HepG2 (cell line): ENCODE measurements around the gene TSKU. TPM values are rescaled to one million over a fixed set of nuclear protein-coding genes. Genes with fewer than 3 reads are reported as not detected.

Experiments used
- FOXP1 ChIP-seq, 2 experiments: fragments of 450-650 bp in 1 of 2; IDR thresholded peaks; 2 replicates each; pipeline ENCODE4 v1.6.1; 2017 to 2018; ENCODE audit warnings: antibody characterized with exemption in 1 of 2
- GABPA ChIP-seq, 2 experiments: IDR thresholded peaks; 2 replicates each; pipeline ENCODE4 v1.6.1; 2011 to 2016; ENCODE audit warnings: low read depth in 2 of 2, low read length in 1 of 2, missing biosample characterization in 1 of 2, missing genetic modification characterization in 1 of 2
- GABPB1 ChIP-seq: IDR thresholded peaks from 2 replicates; pipeline ENCODE4 v1.6.1; 2016; ENCODE audit warnings: mild to moderate bottlenecking, missing genetic modification reagents, moderate library complexity, missing compliant biosample characterization
- HOXA3 ChIP-seq: sonication (generic); formaldehyde crosslinking; IDR thresholded peaks from 2 replicates; pipeline ENCODE4 v1.5.0; 2020; ENCODE audit warnings: missing genetic modification reagents
- KLF11 ChIP-seq: IDR thresholded peaks from 2 replicates; pipeline ENCODE4 v1.6.1; 2016; ENCODE audit warnings: missing compliant biosample characterization
- KLF12 ChIP-seq: sonication (generic); formaldehyde crosslinking; IDR thresholded peaks from 2 replicates; pipeline ENCODE4 v1.4.0; 2020; ENCODE audit warnings: missing genetic modification reagents, borderline replicate concordance
- MAX ChIP-seq: IDR thresholded peaks from 2 replicates; pipeline ENCODE4 v1.6.1; 2012; ENCODE audit warnings: inconsistent platforms
- MED13 ChIP-seq: sonication (generic); formaldehyde crosslinking; IDR thresholded peaks from 2 replicates; pipeline ENCODE4 v1.5.0; 2020; ENCODE audit warnings: missing genetic modification reagents
- MYC ChIP-seq: sonication (generic); formaldehyde crosslinking; IDR thresholded peaks from 2 replicates; pipeline ENCODE4 v1.9.0; 2021; ENCODE audit warnings: missing genetic modification reagents, borderline replicate concordance
- POLR2G ChIP-seq: fragments of 200-400 bp; formaldehyde crosslinking; IDR thresholded peaks from 2 replicates; pipeline ENCODE4 v1.6.1; 2018; ENCODE audit warnings: mild to moderate bottlenecking, low read depth, low read length, moderate library complexity
- RARA ChIP-seq: IDR thresholded peaks from 2 replicates; pipeline ENCODE4 v1.6.1; 2016; ENCODE audit warnings: missing genetic modification reagents, missing compliant biosample characterization
- SOX5 ChIP-seq: IDR thresholded peaks from 2 replicates; pipeline ENCODE4 v1.6.1; 2016; ENCODE audit warnings: borderline replicate concordance
- TARDBP ChIP-seq: sonication (generic); formaldehyde crosslinking; IDR thresholded peaks from 2 replicates; pipeline ENCODE4 v1.8.0; 2022; ENCODE audit warnings: mild to moderate bottlenecking, missing genetic modification reagents
- THAP9 ChIP-seq: sonication (generic); formaldehyde crosslinking; IDR thresholded peaks from 2 replicates; pipeline ENCODE4; 2020; ENCODE audit warnings: missing genetic modification reagents, mild to moderate bottlenecking, borderline replicate concordance
- ZBTB21 ChIP-seq: sonication (generic); formaldehyde crosslinking; IDR thresholded peaks from 2 replicates; pipeline ENCODE4 v1.4.0; 2020; ENCODE audit warnings: missing genetic modification reagents
- ZBTB25 ChIP-seq: IDR thresholded peaks from 2 replicates; pipeline ENCODE4 v1.6.1; 2018; ENCODE audit warnings: missing genetic modification reagents
- ZFX ChIP-seq: sonication (generic); formaldehyde crosslinking; IDR thresholded peaks from 2 replicates; pipeline ENCODE4 v1.4.0; 2020; ENCODE audit warnings: mild to moderate bottlenecking, low read depth, missing genetic modification reagents, moderate library complexity
- ZFY ChIP-seq: sonication (generic); formaldehyde crosslinking; IDR thresholded peaks from 2 replicates; pipeline ENCODE4 v1.4.0; 2020; ENCODE audit warnings: missing genetic modification reagents
- ZMYM3 ChIP-seq: sonication (generic); formaldehyde crosslinking; IDR thresholded peaks from 2 replicates; pipeline ENCODE4 v1.5.1; 2020; ENCODE audit warnings: mild to moderate bottlenecking, missing genetic modification reagents
- ZNF292 ChIP-seq: sonication (generic); formaldehyde crosslinking; IDR thresholded peaks from 2 replicates; pipeline ENCODE4 v1.8.1; 2022; ENCODE audit warnings: mild to moderate bottlenecking, low read depth, missing genetic modification reagents, borderline replicate concordance
- ZNF3 ChIP-seq: IDR thresholded peaks from 2 replicates; pipeline ENCODE4 v1.7.0; 2017; ENCODE audit warnings: inconsistent platforms
- ZNF343 ChIP-seq: sonication (generic); formaldehyde crosslinking; IDR thresholded peaks from 2 replicates; pipeline ENCODE4 v1.4.0; 2020; ENCODE audit warnings: mild to moderate bottlenecking, missing genetic modification reagents
- ZNF530 ChIP-seq: sonication (generic); formaldehyde crosslinking; IDR thresholded peaks from 2 replicates; pipeline ENCODE4 v1.5.0; 2020; ENCODE audit warnings: low read depth, mild to moderate bottlenecking, missing genetic modification reagents
- ZNF768 ChIP-seq: sonication (generic); formaldehyde crosslinking; IDR thresholded peaks from 2 replicates; pipeline ENCODE4 v1.4.0; 2020; ENCODE audit warnings: missing genetic modification reagents
- ZSCAN29 ChIP-seq: sonication (generic); formaldehyde crosslinking; conservative IDR thresholded peaks from 2 replicates; pipeline ENCODE4 v1.4.0; 2020; ENCODE audit warnings: mild to moderate bottlenecking, missing genetic modification reagents
- polyA plus RNA-seq, 8 experiments: library from polyadenylated mRNA; depleted of rRNA in 3 of 8; stranded (reverse) in 7 of 8; unstranded in 1 of 8; fragments of >200 nt; fragmentation: Illumina TruSeq in 4 of 8; extraction: Trizol in 4 of 8; gene quantifications; 2 replicates each; pipeline versions ENCODE4 v1.2.1 to v1.2.3, GENCODE V29; 2011 to 2016; ENCODE audit warnings: low read depth in 4 of 8, missing spikeins in 1 of 8, mixed read lengths in 1 of 8; ENCODE audit not compliant: insufficient read depth in 1 of 8
- total RNA-seq, 5 experiments: library from RNA; depleted of rRNA; stranded (reverse); fragments of >200 nt; fragmentation: Illumina TruSeq; extraction: Trizol; gene quantifications; 2 replicates each; pipeline ENCODE4 v1.2.3, GENCODE V29; 2016; ENCODE audit warnings: low read depth in 1 of 5

TSKU gene
- total and polyA plus RNA-seq, 2 of the 13 experiments (the other 11 are each of a cell fraction or from before 2014, with no cell fraction given), result 20.3 to 21.4 TPM

DNA sequence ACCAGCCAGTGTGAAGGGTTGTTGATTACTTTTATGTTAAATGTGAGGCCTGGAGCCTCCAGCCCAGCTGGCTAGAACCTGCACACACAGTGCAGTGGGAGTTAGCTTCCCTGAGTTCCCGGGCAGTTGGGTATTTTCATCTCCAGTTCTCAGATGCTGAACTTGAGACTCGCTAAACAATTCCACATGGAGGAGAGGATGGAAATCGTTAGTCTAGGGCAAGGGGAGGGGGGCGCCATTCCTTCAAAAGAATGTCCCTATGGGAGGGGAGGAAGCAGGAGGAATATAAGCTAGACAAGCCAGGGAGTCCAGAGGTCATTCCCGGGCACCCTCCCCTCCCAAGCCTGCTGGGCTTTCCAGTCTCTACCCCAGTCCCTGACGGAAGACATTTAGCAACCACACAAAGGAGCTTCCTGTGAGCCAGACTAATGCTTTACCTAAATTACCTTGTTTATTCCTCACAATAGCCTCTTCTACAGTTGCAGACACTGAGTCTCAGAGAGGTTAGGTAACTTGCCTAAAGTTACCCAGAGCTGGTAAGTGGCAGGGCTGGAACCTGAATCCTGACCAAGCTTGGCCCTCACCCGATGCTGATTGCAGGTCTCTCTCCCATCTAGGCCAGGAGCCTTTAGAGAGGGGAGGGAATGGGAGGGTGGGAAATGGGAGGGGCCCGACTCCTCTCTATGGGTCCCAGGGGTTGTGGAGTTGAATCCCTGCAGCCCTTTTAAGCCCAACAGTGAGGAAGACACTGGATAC, 1.9 kb upstream of the TSKU start (continued):
- TF ChIP-seq FOXP1 (IDR thresholded peaks at IDR 0.05) (no peak), FOXP1 (CRISPR knock-in tag; IDR thresholded peaks at IDR 0.05) (0 out of 2 replicates have a peak, but pooled peaks have one; percentile 1), ZBTB25 (CRISPR knock-in tag) (0 out of 2 replicates have a peak, but pooled peaks have one; percentile 38), RARA (CRISPR knock-in tag) (peak; percentile 72), SOX5 (CRISPR knock-in tag) (peak; percentile 50), GABPA (IDR thresholded peaks at IDR 0.05; ENCODE audit: low read depth, low read length) (no peak), GABPA (CRISPR knock-in tag; IDR thresholded peaks at IDR 0.05; ENCODE audit: low read depth) (peak; percentile 54; the same call in 1 of the 2 replicates), KLF11 (CRISPR knock-in tag) (peak; percentile 41; the same call in 1 of the 2 replicates), ZMYM3 (CRISPR knock-in tag) (no peak; the same call in none of the 2 replicates), ZNF530 (no peak), ZNF768 (peak; percentile 84), MAX (peak; percentile 73), ZNF343 (CRISPR knock-in tag) (peak; percentile 83; the same call in 1 of the 2 replicates), HOXA3 (CRISPR knock-in tag) (peak; percentile 52; the same call in 1 of the 2 replicates), TARDBP (0 out of 2 replicates have a peak, but pooled peaks have one; percentile 25), KLF12 (CRISPR knock-in tag) (0 out of 2 replicates have a peak, but pooled peaks have one; percentile 42), THAP9 (no peak), ZNF3 (peak; percentile 69), POLR2G (peak; percentile 61; the same call in 1 of the 2 replicates), MED13 (CRISPR knock-in tag) (no peak), ZFY (CRISPR knock-in tag) (peak; percentile 46; the same call in 1 of the 2 replicates), ZBTB21 (CRISPR knock-in tag) (no peak), ZFX (peak; percentile 63), ZSCAN29 (CRISPR knock-in tag) (0 out of 2 replicates have a peak, but pooled peaks have one; percentile 40), MYC (CRISPR knock-in tag) (0 out of 2 replicates have a peak, but pooled peaks have one; percentile 16), GABPB1 (CRISPR knock-in tag) (peak; percentile 45; the same call in 1 of the 2 replicates), ZNF292 (CRISPR knock-in tag) (no peak)
